HepG2 (cell line): ENCODE measurements around the gene PCBD2. TPM values are rescaled to one million over a fixed set of nuclear protein-coding genes. Genes with fewer than 3 reads are reported as not detected.

Source experiments
- ATAC-seq: fragments of 200-7000 bp; cut with Tn5 transposase; 3 replicates; pipeline ENCODE4 v1.9.1; 2020; ENCODE audit warnings: mild to moderate bottlenecking, moderate library complexity
- BruUV-seq: library from RNA; stranded (reverse); fragments of 400-500 nt; replicated peaks from 2 replicates; lab custom pipeline; 2021; lab: Mats Ljungman, UMichigan
- CTCF ChIA-PET: fragments of 300-600 bp; formaldehyde crosslinking; extraction: SDS; loops from one replicate; lab custom pipeline; 2021; ENCODE audit warnings: low total read pairs, inconsistent platforms, low intra/inter-chr PET ratio; lab: Yijun Ruan, JAX
- POLR2A ChIA-PET: fragments of 350-600 bp; sonication (Branson Sonifier 250); formaldehyde crosslinking; loops from one replicate; lab custom pipeline; 2020; ENCODE audit warnings: antibody characterized with exemption, inconsistent platforms; lab: Yijun Ruan, JAX
- DNase-seq: peaks from one replicate; pipeline ENCODE4 v3.0.0-alpha.2; 2015; ENCODE audit warnings: low spot score
- FAIRE-seq: peaks from 3 replicates; lab custom pipeline; 2011; peaks lifted over from hg19 to GRCh38; lab: Jason Lieb, UNC
- H2AFZ ChIP-seq: one replicate; pipeline ENCODE4 v1.6.1; 2011; ENCODE audit warnings: low read length, inconsistent platforms
- H3K27ac ChIP-seq: fragments of 300-600 bp; 3 replicates; pipeline ENCODE4 v1.8.0; 2011; ENCODE audit warnings: mixed run types, mild to moderate bottlenecking, mixed read lengths, low read length, inconsistent platforms; ENCODE audit not compliant: insufficient read depth; ENCODE audit errors: extremely low read length
- H3K27me3 ChIP-seq, 2 experiments: fragments of 200-600 bp in 1 of 2; 2 replicates in 1 of 2; 3 replicates in 1 of 2; pipeline versions ENCODE4 v1.6.0 to v1.8.0; 2011; ENCODE audit warnings: low read length in 2 of 2, mild to moderate bottlenecking in 2 of 2, moderate library complexity in 2 of 2, inconsistent platforms in 1 of 2; ENCODE audit not compliant: insufficient read depth in 2 of 2, control insufficient read depth in 1 of 2
- H3K36me3 ChIP-seq, 2 experiments: fragments of 200-600 bp in 1 of 2; replicated peaks in 1 of 2; 2 replicates in 1 of 2; 3 replicates in 1 of 2; pipeline versions ENCODE4 v1.5.1 to v1.8.0; 2011; ENCODE audit warnings: low read length in 2 of 2, inconsistent platforms in 1 of 2; ENCODE audit not compliant: insufficient read depth in 2 of 2, control insufficient read depth in 1 of 2
- H3K4me1 ChIP-seq: 2 replicates; pipeline ENCODE4 v1.5.1; 2012; ENCODE audit warnings: low read length, inconsistent platforms; ENCODE audit not compliant: insufficient read depth
- H3K4me2 ChIP-seq: 2 replicates; pipeline ENCODE4 v1.6.0; 2011; ENCODE audit warnings: low read depth, low read length, inconsistent platforms
- H3K4me3 ChIP-seq, 3 experiments: fragments of 200-600 bp in 1 of 3; sonication (generic), shearing (Covaris generic) in 1 of 3; replicated peaks in 1 of 3; 2 replicates each; pipeline ENCODE4 v1.5.1; 2011 to 2016; ENCODE audit warnings: low read length in 3 of 3, inconsistent platforms in 2 of 3, low read depth in 2 of 3, mild to moderate bottlenecking in 2 of 3, control low read depth in 1 of 3, mixed read lengths in 1 of 3; ENCODE audit not compliant: insufficient read depth in 1 of 3
- H3K79me2 ChIP-seq: one replicate; pipeline ENCODE4 v1.6.1; 2011; ENCODE audit warnings: low read length, inconsistent platforms; ENCODE audit not compliant: insufficient read depth
- H3K9ac ChIP-seq: 2 replicates; pipeline ENCODE4 v1.6.0; 2011; ENCODE audit warnings: mild to moderate bottlenecking, low read depth, low read length, inconsistent platforms; ENCODE audit not compliant: insufficient read depth
- H3K9me3 ChIP-seq: 2 replicates; pipeline ENCODE4 v1.5.1; 2012; ENCODE audit warnings: mild to moderate bottlenecking, low read length
- H4K20me1 ChIP-seq: 2 replicates; pipeline ENCODE4 v1.6.0; 2011; ENCODE audit warnings: inconsistent platforms, mild to moderate bottlenecking, low read length, moderate library complexity; ENCODE audit not compliant: insufficient read depth
- DMAP1 ChIP-seq: IDR thresholded peaks from 2 replicates; pipeline ENCODE4 v1.6.1; 2016
- ETV5 ChIP-seq: IDR thresholded peaks from 2 replicates; pipeline ENCODE4 v1.6.1; 2018; ENCODE audit warnings: missing biosample characterization, missing genetic modification reagents, inconsistent platforms, borderline replicate concordance
- ETV6 ChIP-seq: sonication (generic); formaldehyde crosslinking; conservative IDR thresholded peaks from 2 replicates; pipeline ENCODE4 v1.4.0; 2020; ENCODE audit warnings: missing genetic modification reagents
- GTF2F1 ChIP-seq: fragments of 150-350 bp; IDR thresholded peaks from 2 replicates; pipeline ENCODE4 v1.6.1; 2014; ENCODE audit warnings: low read length
- KMT2B ChIP-seq: IDR thresholded peaks from 2 replicates; pipeline ENCODE4 v1.6.1; 2016; ENCODE audit warnings: missing genetic modification reagents, missing compliant biosample characterization
- PHF20 ChIP-seq: sonication (generic); formaldehyde crosslinking; IDR thresholded peaks from 2 replicates; pipeline ENCODE4 v1.5.0; 2020; ENCODE audit warnings: mild to moderate bottlenecking, missing genetic modification reagents
- PITX1 ChIP-seq: sonication (generic); formaldehyde crosslinking; IDR thresholded peaks from 2 replicates; pipeline ENCODE4 v1.5.1; 2020; ENCODE audit warnings: mild to moderate bottlenecking, missing genetic modification reagents
- PRDM10 ChIP-seq: sonication (generic); formaldehyde crosslinking; IDR thresholded peaks from 2 replicates; pipeline ENCODE4 v1.4.0; 2020; ENCODE audit warnings: low read depth, missing genetic modification reagents
- PRDM15 ChIP-seq: sonication (generic); formaldehyde crosslinking; IDR thresholded peaks from 2 replicates; pipeline ENCODE4 v1.4.0; 2020; ENCODE audit warnings: missing genetic modification reagents
- RORA ChIP-seq: sonication (generic); formaldehyde crosslinking; IDR thresholded peaks from 2 replicates; pipeline ENCODE4 v1.5.0; 2020; ENCODE audit warnings: mild to moderate bottlenecking, missing genetic modification reagents, moderate library complexity
- SIN3B ChIP-seq: fragments of 150-350 bp; IDR thresholded peaks from 2 replicates; pipeline ENCODE4 v1.6.1; 2014; ENCODE audit warnings: low read length
- TCF7 ChIP-seq: sonication (generic); IDR thresholded peaks from 2 replicates; pipeline ENCODE4 v1.6.1; 2016; ENCODE audit warnings: antibody characterized with exemption, low read depth
- XBP1 ChIP-seq: sonication (generic); formaldehyde crosslinking; IDR thresholded peaks from 2 replicates; pipeline ENCODE4 v1.5.0; 2020; ENCODE audit warnings: missing genetic modification reagents
- ZBTB20 ChIP-seq: sonication (generic); formaldehyde crosslinking; IDR thresholded peaks from 2 replicates; pipeline ENCODE4 v1.8.1; 2023; ENCODE audit warnings: missing genetic modification reagents, low read depth, mild to moderate bottlenecking, borderline replicate concordance
- ZNF607 ChIP-seq: sonication (generic); formaldehyde crosslinking; IDR thresholded peaks from 2 replicates; pipeline ENCODE4 v1.5.1; 2020; ENCODE audit warnings: missing genetic modification reagents, mild to moderate bottlenecking, borderline replicate concordance
- ZNF782 ChIP-seq: sonication (generic); formaldehyde crosslinking; IDR thresholded peaks from 2 replicates; pipeline ENCODE4 v1.4.0; 2020; ENCODE audit warnings: missing genetic modification reagents, mild to moderate bottlenecking, borderline replicate concordance
- ZNF850 ChIP-seq: sonication (generic); formaldehyde crosslinking; conservative IDR thresholded peaks from 2 replicates; pipeline ENCODE4 v1.9.0; 2021; ENCODE audit warnings: mild to moderate bottlenecking, missing genetic modification reagents
- WGBS: methylation state at CpG from one replicate; pipeline ENCODE4 v1.1.6; 2017; ENCODE audit warnings: low lambda C conversion rate; 5-methylcytosine and 5-hydroxymethylcytosine counted together
- in situ Hi-C: cut with HindIII; loops from 2 replicates; pipeline ENCODE4 v1.10.0; 2017; ENCODE audit warnings: low pct_unique_long_range_greater_than_20kb; ENCODE audit not compliant: extremely low pct_ligation_motif_present
- intact Hi-C: fragments of 100-400 bp; cut with micrococcal nuclease; formaldehyde crosslinking; loops from one replicate; pipeline ENCODE4 v1.10.0; 2022; ENCODE audit not compliant: unreplicated experiment
- polyA plus RNA-seq, 8 experiments: library from polyadenylated mRNA; depleted of rRNA in 3 of 8; stranded (reverse) in 7 of 8; unstranded in 1 of 8; fragments of >200 nt; fragmentation: Illumina TruSeq in 4 of 8; extraction: Trizol in 4 of 8; gene quantifications; 2 replicates each; pipeline versions ENCODE4 v1.2.1 to v1.2.3, GENCODE V29; 2011 to 2016; ENCODE audit warnings: low read depth in 4 of 8, missing spikeins in 1 of 8, mixed read lengths in 1 of 8; ENCODE audit not compliant: insufficient read depth in 1 of 8
- total RNA-seq, 5 experiments: library from RNA; depleted of rRNA; stranded (reverse); fragments of >200 nt; fragmentation: Illumina TruSeq; extraction: Trizol; gene quantifications; 2 replicates each; pipeline ENCODE4 v1.2.3, GENCODE V29; 2016; ENCODE audit warnings: low read depth in 1 of 5

The PCBD2 gene
- total and polyA plus RNA-seq, 2 of the 13 experiments (the other 11 are each of a cell fraction or from before 2014, with no cell fraction given), result 5.5 to 12.0 TPM

- H3K9ac ChIP-seq, result no peak overlapping the region
- H4K20me1 ChIP-seq, result no peaks in the 10 kb centered on the region
- no peak for TF ChIP-seq ZNF850
- no peak for TF ChIP-seq PRDM15
- no peak for TF ChIP-seq PRDM10 (CRISPR knock-in tag)
- TF ChIP-seq RORA (CRISPR knock-in tag), result no peak
- TF ChIP-seq ZNF782, result no peak
- TF ChIP-seq PHF20 (CRISPR knock-in tag), result no peak
- TF ChIP-seq ZNF607 (CRISPR knock-in tag), result no peak
- no peak for TF ChIP-seq GTF2F1
- no peak for TF ChIP-seq ZBTB20
- no peak for TF ChIP-seq TCF7
- no peak for TF ChIP-seq KMT2B (CRISPR knock-in tag)
- TF ChIP-seq SIN3B, result no peak
- TF ChIP-seq ETV5, result no peak
- no peak for TF ChIP-seq PITX1 (CRISPR knock-in tag)
- TF ChIP-seq ETV6 (CRISPR knock-in tag), result no peak
- TF ChIP-seq DMAP1 (CRISPR knock-in tag), result no peak
- TF ChIP-seq XBP1 (CRISPR knock-in tag), result no peak
- ChIA-PET CTCF (no interaction called here), POLR2A (no interaction called here)
- no peaks in the 10 kb centered on the region for H3K27me3 ChIP-seq
- no peak overlapping the region for H3K27ac ChIP-seq
- H3K4me1 ChIP-seq, result peaks cover 12% of the 10 kb centered on the region
- H3K36me3 ChIP-seq, result no peaks in the 10 kb centered on the region
- no peak overlapping the region for H2AFZ ChIP-seq
- no peak overlapping the region for H3K4me2 ChIP-seq
- in situ Hi-C loops, result no loop called here
- no TSS peak for BruUV-seq
- no peak for DNase-seq
- WGBS, result 94% methylated on average over 2 of the region's 2 CpGs
- intact Hi-C loops, result no loop called here
- no peaks in the 10 kb centered on the region for H3K9me3 ChIP-seq
- H3K4me3 ChIP-seq, result no peak overlapping the region
- no peak for FAIRE-seq
- no peak for ATAC-seq
- no peaks in the 10 kb centered on the region for H3K79me2 ChIP-seq
Measured at GRCh38 chr5:134945041-134945440, 40.1 kb downstream of the PCBD2 start.
